ENCODE measurements around the gene FAM221B.

DNA sequence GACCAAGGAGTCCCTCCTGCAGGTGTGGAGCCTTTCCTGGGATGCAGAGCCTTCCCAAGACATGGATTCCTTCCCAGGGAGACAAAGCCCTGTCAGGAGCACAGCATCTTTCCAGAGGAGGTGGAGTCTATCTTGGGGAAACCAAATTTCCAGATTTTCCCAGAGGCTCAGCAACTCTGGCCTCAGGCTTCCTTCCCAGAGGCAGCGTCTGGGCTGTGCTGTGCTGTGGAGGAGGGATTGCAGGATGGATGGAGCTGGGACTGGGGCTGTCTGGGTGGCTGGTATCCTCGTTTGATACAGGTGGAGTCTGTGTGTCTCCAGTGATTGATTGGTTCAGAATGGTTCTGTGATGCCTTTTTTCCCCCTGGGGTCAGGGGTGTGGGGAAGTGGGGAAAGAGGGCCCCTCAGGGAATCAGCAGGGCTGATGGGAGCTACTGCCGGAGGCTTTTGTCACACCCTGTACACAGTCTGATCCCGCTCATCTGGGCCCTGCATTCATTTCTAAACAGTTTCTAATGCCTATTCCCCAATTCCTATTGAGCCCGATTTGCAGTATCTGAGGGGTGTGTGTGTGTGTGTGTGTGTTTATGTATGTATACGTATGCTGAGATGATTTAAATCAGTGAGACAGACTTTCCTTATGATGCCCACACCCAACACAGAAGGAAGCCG lies 25.7 kb upstream of the FAM221B start:
- TF ChIP-seq, protein P1, sequence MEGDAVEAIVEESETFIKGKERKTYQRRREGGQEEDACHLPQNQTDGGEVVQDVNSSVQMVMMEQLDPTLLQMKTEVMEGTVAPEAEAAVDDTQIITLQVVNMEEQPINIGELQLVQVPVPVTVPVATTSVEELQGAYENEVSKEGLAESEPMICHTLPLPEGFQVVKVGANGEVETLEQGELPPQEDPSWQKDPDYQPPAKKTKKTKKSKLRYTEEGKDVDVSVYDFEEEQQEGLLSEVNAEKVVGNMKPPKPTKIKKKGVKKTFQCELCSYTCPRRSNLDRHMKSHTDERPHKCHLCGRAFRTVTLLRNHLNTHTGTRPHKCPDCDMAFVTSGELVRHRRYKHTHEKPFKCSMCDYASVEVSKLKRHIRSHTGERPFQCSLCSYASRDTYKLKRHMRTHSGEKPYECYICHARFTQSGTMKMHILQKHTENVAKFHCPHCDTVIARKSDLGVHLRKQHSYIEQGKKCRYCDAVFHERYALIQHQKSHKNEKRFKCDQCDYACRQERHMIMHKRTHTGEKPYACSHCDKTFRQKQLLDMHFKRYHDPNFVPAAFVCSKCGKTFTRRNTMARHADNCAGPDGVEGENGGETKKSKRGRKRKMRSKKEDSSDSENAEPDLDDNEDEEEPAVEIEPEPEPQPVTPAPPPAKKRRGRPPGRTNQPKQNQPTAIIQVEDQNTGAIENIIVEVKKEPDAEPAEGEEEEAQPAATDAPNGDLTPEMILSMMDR (IDR thresholded peaks at IDR 0.05), result no peak
- no peak for TF ChIP-seq POLR2A (IDR thresholded peaks at IDR 0.05)
- no peak for TF ChIP-seq EP300 (IDR thresholded peaks at IDR 0.05)
